Heart right ventricle (tissue), 16 donors: Measurements from ENCODE around the gene MRPL3. TPM values are rescaled to one million over a fixed set of nuclear protein-coding genes. Genes with fewer than 3 reads are reported as not detected.

Source experiments
- ATAC-seq, 8 donors: fragments of 200-7000 bp; cut with Tn5 transposase; one replicate each; pipeline ENCODE4 v1.9.1; 2020; ENCODE audit warnings: mild to moderate bottlenecking in 8 of 8, moderate library complexity in 8 of 8, moderate number of reproducible peaks in 1 of 8
- DNase-seq, 2 donors: peaks; one replicate each; pipeline ENCODE4 v3.0.0-alpha.2; 2020
- H3K27ac ChIP-seq, 10 donors: fragments of 200-600 bp; sonication (generic) in 2 of 10; one replicate each; pipeline versions ENCODE4 v1.5.0 to v1.8.0; 2020 to 2022; ENCODE audit warnings: mild to moderate bottlenecking in 3 of 10
- H3K27me3 ChIP-seq, 7 donors: fragments of 200-600 bp; one replicate each; pipeline ENCODE4 v1.8.0; 2021 to 2022; ENCODE audit warnings: mild to moderate bottlenecking in 2 of 7
- H3K36me3 ChIP-seq, 9 donors: fragments of 200-600 bp; sonication (generic) in 1 of 9; one replicate each; pipeline versions ENCODE4 v1.5.0 to v1.8.0; 2020 to 2022; ENCODE audit warnings: mild to moderate bottlenecking in 2 of 9
- H3K4me1 ChIP-seq, 9 donors: fragments of 200-600 bp; sonication (generic) in 1 of 9; one replicate each; pipeline versions ENCODE4 v1.5.0 to v1.8.0; 2020 to 2022; ENCODE audit warnings: mild to moderate bottlenecking in 4 of 9
- H3K4me3 ChIP-seq, 10 donors: fragments of 200-600 bp; sonication (generic) in 2 of 10; one replicate each; pipeline versions ENCODE4 v1.5.0 to v1.8.0; 2020 to 2022; ENCODE audit warnings: mild to moderate bottlenecking in 7 of 10, moderate library complexity in 2 of 10
- H3K9me3 ChIP-seq, 11 donors: fragments of 200-600 bp in 10 of 11; sonication (generic) in 2 of 11; one replicate each; pipeline versions ENCODE4 v1.5.0 to v1.8.0; 2013 to 2022; ENCODE audit warnings: mild to moderate bottlenecking in 2 of 11, control low read depth in 1 of 11, moderate library complexity in 1 of 11
- WGBS, 2 donors: extraction: QIAGEN DNeasy Blood & Tissue Kit; methylation state at CpG; one replicate each; pipeline ENCODE4 v1.1.7; 2013; ENCODE audit warnings: inconsistent platforms in 1 of 2; 5-methylcytosine and 5-hydroxymethylcytosine counted together
- intact Hi-C, 10 donors: fragments of 100-400 bp; cut with DNase I; formaldehyde crosslinking; loops; one replicate each; pipeline versions ENCODE4 v1.11.1 to v1.14.2; 2022
- polyA plus RNA-seq, 2 donors: library from polyadenylated mRNA; stranded (reverse); fragments of 200-250 nt; gene quantifications; one replicate each; pipeline ENCODE4 v1.2.3, GENCODE V29; 2013
- total RNA-seq, 10 donors: library from RNA; stranded (reverse); fragmentation: NEBNext Ultra II Directional in 3 of 10; extraction: Animal tissue kit (Norgen Biotek cat#: 25700) in 3 of 10; gene quantifications; one replicate each; pipeline versions ENCODE4 v1.2.1 to v1.2.4, GENCODE V29; 2021 to 2023
- TF ChIP-seq, protein P1 (sequence below), 9 donors: fragments of 200-600 bp; sonication (generic) in 2 of 9; IDR thresholded peaks; one replicate each; pipeline versions ENCODE4 v1.5.0 to v1.8.0; 2021 to 2022; ENCODE audit warnings: antibody characterized with exemption in 9 of 9, mild to moderate bottlenecking in 5 of 9, moderate library complexity in 1 of 9
- donor health status: Arrhythmogenic right ventricular cardiomyopathy.
- donor health status: ischemic (EF 13 %, LVEDD 7.1; RV severe dilation, severe dysfunction).
- donor health status: healthy with polysubstance abuse.
- donor health status: DM: no; HTN: yes; CAD: no.
- donor health status: DM: no; HTN: no; CAD: no.
- donor health status: ischemic (EF 25% LVEDD 6.9; RV normal size, moderate dysfunction).
- donor health status: ischemic (EF 25% LVEDD 5.7; RV mildly dilated, moderate dysfunction).
- donor health status: healthy.
- donor health status: DM: yes; HTN: yes; CAD: no.
- donor health status: Ischemic cardiomyopathy.
- donor health status: ischemic (EF 35%, LVEDD 5.7; RV mildly dilated, moderate dysfunction).
- donor health status: nonischemic (EF 11% LVEDD 7.7; RV severe dilation, severe dysfunction).
- donor health status: DM: yes; HTN: yes; CAD: no.
- donor health status: PGD.
- donor health status: ischemic (EF 29% LVEDD 5.4; RV normal size, mild dysfunction).
- donor health status: nonischemic (EF 23%, LVEDD 6.1; RV moderate dilation, normal function).

Gene MRPL3
- total and polyA plus RNA-seq, 12 donors, result 46.5 to 102 (median 51.2) TPM

DNA sequence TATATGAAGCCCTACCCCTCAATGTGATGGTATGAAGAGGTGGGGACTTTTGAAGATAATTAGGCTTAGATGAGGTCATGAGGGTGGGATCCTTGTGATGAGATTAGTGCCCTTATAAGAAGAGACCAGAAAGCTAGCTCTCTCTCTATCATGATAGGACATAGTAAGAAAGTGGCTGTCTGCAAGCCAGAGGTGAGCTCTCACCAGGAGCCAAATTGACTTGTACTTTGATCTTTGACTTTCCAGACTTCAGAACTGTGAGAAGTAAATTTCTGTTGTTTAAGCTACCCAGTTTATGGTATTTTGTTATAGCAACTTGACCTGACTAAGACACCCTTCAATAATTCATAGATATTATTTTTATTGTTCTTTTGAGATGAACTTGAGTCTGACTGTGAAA lies 29.9 kb upstream of the MRPL3 start:
- Histone ChIP-seq H3K9me3 (peaks cover 0 to 7% (median 0%) of the 10 kb centered on the region in 11 donors), H3K4me1 (no peaks in the 10 kb centered on the region)
- intact Hi-C loops, result no loop called here

DNA sequence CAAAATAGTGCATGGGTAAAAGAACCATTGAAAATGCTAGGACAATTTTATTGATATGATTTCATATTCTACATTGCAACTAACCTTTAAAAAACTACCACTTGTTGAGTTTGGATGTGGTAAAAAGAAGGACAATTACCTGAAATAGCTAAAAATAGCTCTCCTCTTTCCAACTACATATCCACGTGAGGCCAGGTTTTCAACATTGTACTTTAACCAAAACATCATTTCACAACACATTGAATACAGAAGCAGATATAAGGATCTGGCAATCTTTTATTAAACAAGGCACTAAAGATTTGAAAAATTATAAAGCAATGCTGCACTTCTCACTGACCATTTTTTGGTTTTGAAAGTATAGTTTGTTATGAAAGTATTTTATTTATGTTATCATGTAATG lies 28.1 kb upstream of the MRPL3 start:
- H3K4me1 ChIP-seq, result peaks cover 0 to 7% (median 0%) of the 10 kb centered on the region in 9 donors
- peaks cover 0 to 26% (median 12%) of the 10 kb centered on the region in 7 donors for H3K27me3 ChIP-seq
- intact Hi-C loops, result no loop called here
- H3K4me3 ChIP-seq, result no peak overlapping the region
- WGBS, 2 donors, result 64 to 71% methylated on average over 1 of the region's 1 CpG
- DNase-seq (no peak), ATAC-seq (no peak)
- H3K27ac ChIP-seq, result no peak overlapping the region
- H3K9me3 ChIP-seq, result peaks cover 0 to 7% (median 0%) of the 10 kb centered on the region in 11 donors
- TF ChIP-seq, protein P1, sequence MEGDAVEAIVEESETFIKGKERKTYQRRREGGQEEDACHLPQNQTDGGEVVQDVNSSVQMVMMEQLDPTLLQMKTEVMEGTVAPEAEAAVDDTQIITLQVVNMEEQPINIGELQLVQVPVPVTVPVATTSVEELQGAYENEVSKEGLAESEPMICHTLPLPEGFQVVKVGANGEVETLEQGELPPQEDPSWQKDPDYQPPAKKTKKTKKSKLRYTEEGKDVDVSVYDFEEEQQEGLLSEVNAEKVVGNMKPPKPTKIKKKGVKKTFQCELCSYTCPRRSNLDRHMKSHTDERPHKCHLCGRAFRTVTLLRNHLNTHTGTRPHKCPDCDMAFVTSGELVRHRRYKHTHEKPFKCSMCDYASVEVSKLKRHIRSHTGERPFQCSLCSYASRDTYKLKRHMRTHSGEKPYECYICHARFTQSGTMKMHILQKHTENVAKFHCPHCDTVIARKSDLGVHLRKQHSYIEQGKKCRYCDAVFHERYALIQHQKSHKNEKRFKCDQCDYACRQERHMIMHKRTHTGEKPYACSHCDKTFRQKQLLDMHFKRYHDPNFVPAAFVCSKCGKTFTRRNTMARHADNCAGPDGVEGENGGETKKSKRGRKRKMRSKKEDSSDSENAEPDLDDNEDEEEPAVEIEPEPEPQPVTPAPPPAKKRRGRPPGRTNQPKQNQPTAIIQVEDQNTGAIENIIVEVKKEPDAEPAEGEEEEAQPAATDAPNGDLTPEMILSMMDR (IDR thresholded peaks at IDR 0.05), result no peak
- H3K36me3 ChIP-seq, result no peaks in the 10 kb centered on the region

More for the DNA sequence above, 29.9 kb upstream of the MRPL3 start:
- peaks cover 0 to 9% (median 0%) of the 10 kb centered on the region in 7 donors for H3K27me3 ChIP-seq
- no peak overlapping the region for H3K27ac ChIP-seq
- H3K4me3 ChIP-seq, result no peak overlapping the region
- ATAC-seq (no peak), DNase-seq (no peak)
- no peaks in the 10 kb centered on the region for H3K36me3 ChIP-seq
- TF ChIP-seq, protein P1 (IDR thresholded peaks at IDR 0.05), result no peak

DNA sequence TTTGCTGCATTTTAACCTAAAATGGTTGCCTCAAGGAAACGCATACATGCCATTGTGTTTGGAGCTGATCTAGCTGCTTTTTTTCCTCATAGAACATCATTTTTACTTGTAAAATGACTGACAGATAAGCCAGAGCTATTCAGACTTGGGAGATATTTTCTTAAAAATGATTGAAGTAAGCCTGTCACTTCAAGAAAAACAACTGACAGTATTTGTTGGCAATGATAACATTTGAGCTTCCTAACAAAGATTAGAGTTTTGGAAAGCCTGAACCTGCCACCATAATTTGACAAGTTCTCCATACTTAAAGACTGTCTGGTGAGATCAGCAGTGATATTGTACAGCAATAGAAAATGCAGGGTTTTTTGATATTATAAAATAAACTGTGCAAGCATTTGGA lies 27.6 kb upstream of the MRPL3 start:
- intact Hi-C loops, result no loop called here
- H3K4me3 ChIP-seq, result no peak overlapping the region
- ATAC-seq, result no peak

DNA sequence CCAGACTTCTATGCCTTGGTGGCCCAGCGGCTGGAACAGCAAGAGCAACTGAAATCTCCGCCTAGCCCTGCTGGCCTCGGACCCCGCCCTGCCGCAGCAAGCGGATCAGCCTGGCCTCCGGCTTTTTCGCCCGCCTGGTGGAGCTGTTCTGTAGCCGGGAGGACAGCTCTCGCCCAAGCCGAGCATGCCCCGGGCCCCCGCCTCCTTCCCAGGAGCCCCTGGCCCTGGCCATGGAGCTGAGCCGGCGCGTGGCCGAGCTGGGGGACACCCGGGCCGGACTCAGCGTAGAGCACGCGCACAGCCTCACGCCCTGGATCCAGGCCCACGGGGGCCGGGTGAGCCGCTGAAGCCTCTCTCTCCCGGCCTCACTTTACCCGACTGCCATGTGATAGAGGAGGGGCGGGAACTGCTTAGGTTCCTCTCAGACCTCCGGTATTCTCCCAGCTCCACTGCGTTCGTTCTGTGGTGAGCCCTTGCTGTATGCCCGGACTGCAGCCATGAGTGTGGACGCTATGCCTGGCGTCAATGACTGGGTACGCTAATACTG lies 24.1 kb upstream of the MRPL3 start:
- Histone ChIP-seq H3K36me3 (no peaks in the 10 kb centered on the region), H3K9me3 (no peaks in the 10 kb centered on the region), H3K27me3 (peaks cover 0 to 40% (median 17%) of the 10 kb centered on the region in 7 donors), H3K4me1 (peaks cover 0 to 7% (median 0%) of the 10 kb centered on the region in 9 donors), H3K27ac (no peak overlapping the region), H3K4me3 (peak overlapping the region in 9 of 10 donors; percentile 3 to 51 (median 43))
- DNase-seq, result peak; percentile 15 to 66
- TF ChIP-seq, protein P1 (IDR thresholded peaks at IDR 0.05), result peak in 7 of 9 donors; percentile 32 to 56 (median 46)
- peak; percentile 74 to 96 (median 84) for ATAC-seq
- WGBS, 2 donors, result 7 to 10% methylated on average over 37 of the region's 37 CpGs
- intact Hi-C loops, result no loop called here

More for the DNA sequence above, 27.6 kb upstream of the MRPL3 start:
- H3K36me3 ChIP-seq, result no peaks in the 10 kb centered on the region
- DNase-seq, result no peak
- TF ChIP-seq, protein P1 (IDR thresholded peaks at IDR 0.05), result no peak
- peaks cover 0 to 7% (median 0%) of the 10 kb centered on the region in 11 donors for H3K9me3 ChIP-seq
- peaks cover 0 to 7% (median 0%) of the 10 kb centered on the region in 9 donors for H3K4me1 ChIP-seq
- H3K27me3 ChIP-seq, result peaks cover 0 to 31% (median 15%) of the 10 kb centered on the region in 7 donors
- no peak overlapping the region for H3K27ac ChIP-seq
- 73 to 77% methylated on average over 1 of the region's 1 CpG for WGBS, 2 donors
